CD1c-positive myeloid dendritic cell (primary cell): ENCODE data around the gene ERCC6.

Experiments
- DNase-seq: peaks from one replicate; pipeline ENCODE4 v3.0.0-alpha.2; 2016; ENCODE audit errors: extremely low spot score

ERCC6 gene

DNA sequence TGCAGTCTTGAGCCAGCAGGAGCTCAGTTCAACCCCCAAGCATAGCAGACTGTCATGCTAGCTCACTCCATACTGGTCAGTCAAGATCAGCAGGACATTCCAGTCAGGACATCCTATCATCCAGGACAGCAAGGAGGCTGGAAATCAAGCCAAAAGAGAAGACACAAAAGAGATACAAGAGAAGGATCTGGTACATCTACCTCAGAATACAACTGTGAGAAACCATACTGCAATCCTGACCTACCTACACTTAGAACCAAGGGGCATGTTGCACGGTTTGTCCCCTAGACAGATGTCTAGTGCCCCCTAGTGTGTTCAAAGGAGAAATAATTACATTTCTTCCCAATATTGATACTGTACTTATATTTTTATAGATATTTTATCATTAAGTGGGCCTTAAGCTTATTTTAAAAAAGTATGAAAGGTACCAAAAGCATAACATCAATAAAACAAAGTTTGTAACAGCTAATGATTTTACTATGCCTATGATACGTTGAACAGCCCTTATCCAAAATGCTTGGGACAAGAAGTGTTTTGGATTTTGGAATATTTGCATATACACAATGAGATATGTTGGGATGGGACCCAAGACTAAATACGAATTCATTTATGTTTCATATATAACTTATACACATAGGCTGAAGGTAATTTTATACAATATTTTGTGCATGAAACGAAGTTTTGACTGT lies 26.7 kb downstream of the ERCC6 start:
- DNase-seq: peak; percentile 38

DNA sequence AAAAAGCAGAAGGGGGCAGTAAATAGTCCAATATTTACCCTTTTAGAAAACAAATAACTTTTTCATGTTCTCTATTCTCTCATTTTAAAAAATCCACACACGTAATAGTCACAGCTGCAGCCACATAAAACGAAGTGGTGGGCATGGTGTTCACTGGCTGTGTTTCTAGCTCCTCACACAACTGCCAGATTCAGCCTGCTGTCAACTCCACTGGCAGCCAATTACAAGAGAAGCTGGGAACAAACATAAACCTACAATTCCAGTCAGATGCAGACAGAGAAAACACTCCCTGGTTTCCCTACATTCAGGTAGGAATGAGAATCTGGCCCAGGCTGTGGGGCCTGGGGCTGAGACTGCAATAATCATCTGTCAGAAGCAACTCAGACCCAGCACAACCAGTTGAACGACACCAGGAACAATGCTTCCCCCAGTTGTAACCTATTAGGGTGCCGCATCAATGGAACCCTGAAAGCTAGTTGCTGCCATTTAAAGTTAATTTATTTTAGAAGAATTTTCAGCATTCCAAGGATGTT lies 29.1 kb downstream of the ERCC6 start:
- DNase-seq: no peak

DNA sequence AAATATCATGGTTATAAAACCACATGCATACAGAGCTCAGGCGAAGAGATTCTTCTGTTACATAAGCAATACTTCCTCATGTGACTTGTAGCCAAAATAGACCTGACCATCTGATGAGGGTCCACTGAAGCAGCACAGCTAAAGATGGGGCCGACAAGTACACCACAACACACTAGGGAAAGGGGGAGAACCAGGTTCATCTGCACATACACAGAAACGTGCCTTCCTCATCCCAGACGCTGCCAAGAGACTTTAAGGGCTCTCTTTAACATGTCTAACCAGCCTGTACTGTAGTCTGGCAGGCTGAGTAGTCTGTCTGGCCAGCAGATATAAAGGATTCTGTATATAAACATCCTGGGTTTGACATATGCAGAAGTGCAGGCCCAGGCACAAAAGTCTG lies 30.3 kb downstream of the ERCC6 start:
- no peak for DNase-seq

DNA sequence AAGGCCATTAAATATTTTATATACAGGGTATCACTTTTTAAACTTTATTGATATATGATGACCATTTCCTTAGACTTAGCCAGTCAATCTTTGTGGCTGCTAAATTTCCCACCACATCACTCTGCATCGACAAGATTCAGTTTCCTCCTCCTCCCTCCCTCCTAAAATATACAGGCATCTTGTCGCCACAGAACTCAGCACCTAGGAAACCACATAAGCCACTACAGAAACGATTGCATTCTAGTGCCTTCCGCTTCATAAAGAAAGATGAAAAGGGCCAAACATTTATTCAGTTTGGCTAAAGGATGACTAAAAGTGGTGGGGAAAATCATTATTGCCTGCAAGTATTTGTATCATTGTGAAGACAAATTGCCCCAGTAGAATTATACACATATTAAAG lies 30.7 kb downstream of the ERCC6 start:
- DNase-seq: no peak

DNA sequence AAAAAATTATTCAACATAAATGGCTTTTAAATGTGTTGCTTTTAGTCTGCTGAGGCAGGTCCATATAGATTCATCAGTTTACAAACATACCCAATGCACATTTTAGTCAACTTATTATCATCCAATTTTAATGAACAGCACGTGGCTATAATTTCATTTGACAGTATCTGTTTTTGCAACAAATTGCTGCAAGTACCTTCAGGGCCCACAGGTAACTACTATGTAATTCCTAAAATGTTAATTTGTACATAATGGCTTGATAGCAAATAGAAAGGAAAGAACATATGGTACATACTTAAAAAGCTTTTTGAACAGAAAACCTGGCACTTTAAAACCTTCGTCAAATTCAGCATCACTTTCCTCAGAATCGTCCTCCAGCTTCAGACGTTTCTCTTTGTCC lies 33.3 kb downstream of the ERCC6 start:
- DNase-seq: no peak

DNA sequence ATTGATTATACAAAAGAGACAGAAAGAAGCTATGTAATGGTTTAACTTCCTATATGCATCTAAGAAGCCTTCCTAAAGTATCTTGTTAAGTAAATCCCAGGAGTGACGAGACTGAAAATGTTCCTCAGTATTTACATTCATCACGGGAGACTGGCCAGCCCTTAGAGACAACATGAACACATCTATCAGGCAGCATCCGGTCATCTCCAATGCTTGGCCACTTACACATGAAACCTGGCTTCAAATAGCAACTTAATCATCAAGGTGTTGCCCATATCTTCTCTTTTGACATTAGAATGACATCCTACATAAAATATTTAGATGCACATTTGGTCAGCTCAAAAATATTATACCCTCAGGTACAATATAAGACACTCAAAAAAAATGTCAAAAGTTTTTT lies 33.8 kb downstream of the ERCC6 start:
- DNase-seq: no peak

DNA sequence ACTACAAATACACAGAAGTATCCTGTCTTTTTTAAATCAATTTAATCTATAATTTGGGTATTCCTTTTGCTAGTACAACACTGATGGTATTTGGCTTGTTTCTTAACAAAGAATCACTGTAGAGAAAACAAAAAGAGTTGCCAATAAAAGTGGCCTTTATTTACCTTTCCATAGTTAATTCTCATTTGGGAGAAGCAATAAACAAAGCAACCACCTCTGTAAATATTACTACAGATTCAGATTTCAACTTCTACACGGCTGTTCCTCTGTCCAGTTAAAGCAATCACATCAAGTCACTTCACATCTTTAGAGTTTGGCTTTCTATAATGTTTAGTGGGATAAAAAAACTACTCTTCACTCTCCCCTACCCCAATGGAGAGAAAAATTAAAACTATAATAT lies 34.4 kb downstream of the ERCC6 start:
- DNase-seq: no peak

DNA sequence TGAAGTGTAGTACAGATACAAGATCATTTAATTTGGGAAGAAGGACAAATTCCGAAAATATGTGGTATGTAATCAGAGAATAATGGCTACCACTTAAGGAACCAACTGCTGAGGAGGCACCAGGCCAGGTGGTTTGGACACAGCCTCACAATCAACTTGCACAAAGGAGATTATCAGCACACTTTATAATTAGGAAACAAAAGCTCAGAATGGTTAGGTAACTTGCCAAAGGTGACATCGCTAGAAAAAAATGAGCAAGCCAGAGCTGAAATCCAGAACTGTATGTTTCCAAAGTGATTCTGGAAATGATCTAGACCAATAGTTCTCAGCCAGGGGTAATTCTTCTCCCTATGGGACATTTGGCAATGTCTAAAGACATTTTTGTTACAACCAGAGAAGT lies 36.6 kb downstream of the ERCC6 start:
- no peak for DNase-seq

DNA sequence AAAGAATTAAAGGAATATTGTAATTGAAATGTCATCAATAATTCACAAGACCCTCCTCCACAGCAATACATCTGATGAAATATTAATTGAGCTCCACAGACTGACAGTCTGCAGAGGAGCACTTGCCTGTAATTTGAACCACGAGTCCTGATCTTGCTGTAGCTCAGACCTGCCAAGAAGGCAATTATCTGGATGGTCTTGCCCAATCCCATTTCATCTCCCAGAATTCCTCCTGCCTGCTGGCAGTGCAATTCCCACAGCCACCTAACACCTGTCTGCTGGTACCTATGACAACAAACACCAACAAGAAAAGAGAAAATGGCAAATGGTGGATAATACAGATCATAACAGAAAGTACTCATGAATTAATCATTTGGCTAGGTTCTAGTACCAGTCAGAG lies 38.5 kb downstream of the ERCC6 start:
- no peak for DNase-seq

DNA sequence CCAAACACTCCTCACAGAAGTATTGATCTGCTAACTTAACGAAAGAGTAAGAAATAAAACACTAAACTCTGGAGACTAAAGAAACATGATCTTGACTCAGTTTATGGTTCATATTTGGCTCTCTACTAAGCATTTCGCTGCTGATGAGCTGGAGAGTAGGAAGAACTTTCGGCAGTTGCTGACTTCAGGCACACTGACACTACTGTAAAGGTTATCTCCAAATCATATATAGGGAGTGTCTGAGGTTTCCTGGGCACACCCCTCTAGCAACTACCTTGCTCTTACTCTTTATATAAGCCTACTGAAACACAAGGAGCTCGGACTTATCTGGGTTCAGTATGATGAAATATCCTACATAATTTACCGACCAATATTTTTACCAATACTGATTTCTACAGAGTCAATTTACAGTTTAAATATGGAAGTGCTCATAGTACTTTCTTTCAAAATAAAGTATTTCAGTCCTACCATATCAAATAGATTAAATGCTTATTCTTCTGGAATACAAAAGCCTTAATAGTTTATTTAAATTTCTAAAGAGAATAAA lies 39.5 kb downstream of the ERCC6 start:
- no peak for DNase-seq

DNA sequence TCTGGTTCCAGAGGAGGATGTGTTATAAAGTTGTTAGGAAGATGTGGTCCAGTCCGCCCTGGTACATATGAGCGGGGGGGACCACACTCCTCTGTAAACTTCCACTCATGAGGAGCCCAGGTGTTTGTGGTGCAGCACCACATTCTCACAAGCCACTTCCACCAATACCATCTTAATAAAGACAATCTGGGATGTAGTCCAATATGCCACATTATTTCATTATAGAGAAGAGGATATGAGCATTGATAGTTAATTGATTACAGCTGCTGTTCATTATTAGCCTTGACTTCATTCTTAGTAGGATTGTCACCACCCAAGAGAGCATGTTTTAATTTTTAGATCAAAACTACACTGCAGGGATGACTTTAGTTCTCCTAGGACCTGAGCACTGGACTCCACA lies 40.5 kb downstream of the ERCC6 start:
- no peak for DNase-seq

DNA sequence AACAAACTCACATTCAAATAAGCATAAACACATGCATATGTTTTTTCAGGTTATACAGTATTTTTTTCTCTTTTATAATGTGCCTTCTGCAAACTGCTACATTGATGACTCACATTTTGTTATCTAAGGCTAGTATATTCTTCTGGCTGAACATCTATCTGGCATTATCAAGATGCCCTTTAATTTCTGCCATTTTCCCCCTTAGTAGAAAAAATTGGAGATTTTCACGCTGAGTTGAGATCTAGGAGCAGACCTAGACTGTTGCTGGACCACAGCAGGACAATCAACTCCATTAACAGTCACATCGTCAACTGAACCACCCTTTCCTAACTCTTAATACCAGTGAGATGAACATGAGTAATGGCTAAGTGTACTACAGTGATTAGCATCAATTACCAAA lies 41.6 kb downstream of the ERCC6 start:
- DNase-seq: no peak

DNA sequence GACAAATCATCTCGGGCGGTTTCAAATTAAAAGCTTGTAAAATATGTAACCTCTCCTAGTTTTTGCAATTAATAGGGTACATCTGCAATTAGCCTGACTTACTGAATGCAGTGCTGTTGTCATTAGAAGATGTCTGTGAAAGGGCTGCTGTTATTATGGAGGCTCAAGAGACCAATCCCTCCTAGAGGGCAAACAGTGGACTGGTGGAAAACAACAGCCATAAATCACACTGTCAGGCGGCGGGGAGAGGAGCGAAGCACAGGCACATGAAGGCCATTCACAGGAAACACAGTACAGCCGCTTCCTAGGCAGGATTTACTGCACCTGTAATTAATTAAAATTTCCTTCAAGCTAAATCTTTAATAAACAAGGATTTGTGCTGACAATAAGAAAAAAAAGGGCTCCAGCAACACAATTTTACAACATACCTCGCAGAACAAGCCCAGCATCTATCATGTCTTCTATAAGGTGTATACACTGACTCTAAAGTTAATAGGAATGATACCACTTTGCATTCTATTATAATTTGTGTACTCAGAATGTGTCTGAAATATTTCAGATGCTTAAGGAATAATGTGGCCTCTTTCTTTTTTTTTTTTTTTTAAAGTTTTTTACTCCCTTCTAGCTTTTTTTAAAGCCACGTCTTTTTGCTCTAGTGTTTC lies 50.7 kb downstream of the ERCC6 start:
- no peak for DNase-seq

DNA sequence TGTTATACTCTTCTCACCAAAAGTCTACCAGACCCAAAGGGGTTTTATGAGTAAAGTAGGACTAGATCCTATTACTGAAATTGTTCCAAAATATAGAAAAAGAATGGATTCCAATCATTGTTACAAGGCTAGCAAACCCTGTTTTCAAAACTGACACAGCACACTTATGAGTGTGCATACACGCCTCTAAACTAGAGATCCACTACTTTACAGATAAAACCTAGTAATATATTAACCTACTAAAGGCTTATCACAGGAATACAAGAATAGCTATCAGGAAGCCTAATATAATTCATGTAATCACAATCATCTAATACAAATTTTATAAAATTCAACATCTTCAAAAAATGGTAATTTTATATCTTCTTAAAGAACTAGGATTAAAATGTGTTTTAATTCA lies 52.2 kb downstream of the ERCC6 start:
- DNase-seq: no peak

DNA sequence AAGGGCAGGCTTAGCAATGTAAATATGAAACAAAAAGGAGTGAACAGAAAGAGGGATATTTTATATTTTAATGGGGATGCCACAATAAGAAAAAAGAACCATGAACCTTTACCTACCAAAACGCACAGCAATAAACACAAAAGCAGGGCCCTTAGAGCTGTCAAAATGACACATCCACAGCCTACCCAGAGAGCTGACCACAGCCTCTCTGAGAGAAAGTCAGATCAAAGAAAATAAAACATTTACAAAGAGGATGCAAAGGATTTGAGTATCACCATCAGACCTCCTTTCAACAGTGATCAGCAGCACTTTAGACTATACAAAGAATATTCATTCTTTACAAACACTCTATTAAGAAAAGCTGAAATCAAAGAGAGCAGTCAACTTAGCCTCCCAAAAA lies 52.9 kb downstream of the ERCC6 start:
- no peak for DNase-seq

DNA sequence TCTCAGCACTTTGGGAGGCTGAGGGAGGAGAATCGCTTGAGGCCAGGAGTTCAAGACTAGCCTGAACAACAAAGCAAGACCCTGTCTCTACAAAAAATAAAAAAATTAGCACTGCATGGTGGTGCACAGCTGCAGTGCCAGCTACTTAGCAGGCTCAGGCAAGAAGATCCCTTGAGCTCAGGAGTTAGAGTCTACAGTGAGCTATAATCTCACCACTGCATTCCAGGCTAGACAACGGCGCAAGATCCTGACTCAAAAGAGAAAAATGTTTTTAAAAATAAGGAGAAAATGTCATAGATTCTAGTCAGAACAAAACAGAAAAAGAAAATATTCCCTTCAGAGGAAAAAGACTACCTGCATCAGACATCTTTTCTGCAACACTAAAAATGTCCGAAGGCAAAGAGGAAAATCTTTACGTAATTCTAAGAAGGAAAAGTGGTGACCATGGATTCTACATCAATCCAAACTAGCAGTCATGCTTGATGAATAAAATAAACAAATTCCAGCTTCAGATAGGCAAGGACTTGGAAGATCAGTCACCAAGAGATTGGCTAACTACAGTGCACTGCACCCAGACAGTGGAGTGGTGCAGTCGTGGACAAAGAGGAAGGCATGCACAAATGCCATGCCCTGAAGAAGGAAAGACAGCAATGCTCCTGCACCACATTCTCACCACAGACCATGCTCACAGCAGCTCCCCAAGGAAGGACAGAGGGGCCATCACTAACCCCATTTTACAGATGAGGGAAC lies 54.3 kb downstream of the ERCC6 start:
- no peak for DNase-seq

DNA sequence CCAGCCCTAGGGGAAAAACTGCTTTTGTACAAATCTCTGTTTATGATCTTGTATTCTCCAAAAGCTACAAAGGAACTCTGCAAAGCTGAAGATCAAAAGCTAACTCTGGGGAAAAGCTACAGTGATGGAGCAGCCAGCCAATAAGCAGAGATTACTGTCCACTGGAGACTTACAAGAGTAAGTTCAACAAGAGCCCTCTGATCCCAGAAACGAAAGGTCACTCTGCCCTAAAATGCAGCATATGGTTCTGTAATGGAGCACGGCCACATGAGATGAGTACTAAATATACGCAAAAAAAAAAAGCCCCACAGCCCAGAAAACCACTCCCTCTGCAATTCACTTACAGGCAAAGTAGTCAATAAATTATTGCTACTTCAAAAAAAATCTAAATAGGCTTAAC lies 60.1 kb downstream of the ERCC6 start:
- DNase-seq: no peak

DNA sequence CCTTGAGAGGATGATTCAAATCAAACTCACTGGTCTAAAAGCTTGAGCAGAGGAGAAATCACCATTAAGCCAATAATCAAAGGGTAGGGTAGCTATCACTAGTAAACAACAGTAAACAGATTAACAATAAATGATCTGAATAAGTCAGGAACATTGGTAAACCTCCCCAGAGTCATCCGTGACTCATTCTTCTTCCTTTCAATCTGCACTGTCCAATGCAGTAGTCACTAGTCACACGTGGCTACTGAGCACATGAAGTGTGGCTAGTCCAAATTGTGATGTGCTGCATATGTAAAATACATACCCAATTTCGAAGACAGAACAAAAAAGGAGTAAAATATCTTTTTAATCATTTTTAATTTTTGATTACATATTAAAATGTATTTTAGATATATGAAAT lies 64.0 kb downstream of the ERCC6 start:
- DNase-seq: no peak

DNA sequence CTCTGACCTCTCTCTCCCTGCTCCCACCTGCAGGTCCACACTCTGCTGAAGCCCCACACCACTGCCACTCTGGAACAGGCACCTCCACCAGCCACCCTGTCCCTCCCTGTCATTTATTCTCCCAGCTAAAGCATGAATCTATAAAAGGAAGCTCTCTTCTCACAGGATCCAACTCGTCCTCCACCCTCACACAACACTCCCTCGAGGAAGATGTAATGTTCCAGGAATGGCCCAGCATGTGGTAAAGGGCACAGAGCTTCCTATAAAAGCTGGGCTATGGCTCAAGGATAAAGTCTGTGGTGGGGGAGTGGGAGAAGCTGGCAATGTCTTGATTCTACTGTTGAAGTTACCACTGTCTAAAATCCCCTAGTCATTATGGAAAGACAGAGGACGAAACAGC lies 67.4 kb downstream of the ERCC6 start:
- DNase-seq: no peak

DNA sequence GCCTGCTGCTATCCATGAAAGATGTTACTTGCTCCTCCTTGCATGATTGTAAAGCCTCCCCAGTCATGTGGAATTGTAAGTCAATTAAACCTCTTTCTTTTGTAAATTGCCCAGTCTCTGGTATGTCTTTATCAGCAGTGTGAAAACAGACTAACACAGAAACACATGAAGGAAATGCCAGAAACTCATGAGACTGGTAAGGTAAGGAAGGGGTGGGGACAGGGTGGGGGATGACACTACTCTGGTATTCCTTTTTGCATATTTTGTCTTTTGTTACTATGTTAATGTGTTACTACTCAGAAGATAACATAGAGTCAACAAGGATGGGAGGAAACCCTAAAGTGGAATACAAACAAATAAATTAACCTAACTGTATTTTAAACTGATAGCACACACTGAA lies 73.2 kb downstream of the ERCC6 start:
- DNase-seq: no peak
